Panc1 (cell line): ENCODE data around the gene STMP1. TPM values are rescaled to one million over a fixed set of nuclear protein-coding genes. Genes with fewer than 3 reads are reported as not detected.

Experiments
- ATAC-seq: fragments of 200-7000 bp; cut with Tn5 transposase; 2 replicates; pipeline ENCODE4 v1.9.1; 2020; ENCODE audit warnings: mild to moderate bottlenecking, moderate library complexity
- BruUV-seq: library from RNA; stranded (reverse); fragments of 400-500 nt; replicated peaks from 2 replicates; lab custom pipeline; 2021; lab: Mats Ljungman, UMichigan
- CTCF ChIA-PET: fragments of 300-600 bp; sonication (Branson Sonifier 250); formaldehyde crosslinking; loops from one replicate; lab custom pipeline; 2022; ENCODE audit warnings: antibody characterized with exemption; lab: Charles Lee
- POLR2A ChIA-PET: fragments of 300-600 bp; sonication (Branson Sonifier 250); formaldehyde crosslinking; loops from one replicate; lab custom pipeline; 2022; ENCODE audit warnings: antibody characterized with exemption; lab: Charles Lee
- DNase-seq: peaks from one replicate; pipeline ENCODE4 v3.0.0-alpha.2; 2010; ENCODE audit warnings: low read depth, low spot score
- H3K27ac ChIP-seq: 2 replicates; pipeline ENCODE4 v1.5.1; 2011; ENCODE audit warnings: mild to moderate bottlenecking, low read length, inconsistent platforms
- H3K27me3 ChIP-seq: fragments of 200-500 bp; sonication (Bioruptor generic); 2 replicates; pipeline ENCODE4 v1.6.0; 2014; ENCODE audit warnings: low read length, inconsistent platforms; ENCODE audit not compliant: control insufficient read depth, insufficient read depth
- H3K36me3 ChIP-seq: fragments of 200-500 bp; sonication (Bioruptor generic); 2 replicates; pipeline ENCODE4 v1.5.1; 2014; ENCODE audit warnings: inconsistent platforms, mild to moderate bottlenecking, low read length, moderate library complexity; ENCODE audit not compliant: control insufficient read depth, insufficient read depth
- H3K4me1 ChIP-seq: 2 replicates; pipeline ENCODE4 v1.5.1; 2011; ENCODE audit warnings: inconsistent platforms, mild to moderate bottlenecking, low read length, moderate library complexity; ENCODE audit not compliant: control insufficient read depth, insufficient read depth
- H3K4me3 ChIP-seq, 2 experiments: 2 replicates each; pipeline ENCODE4 v1.5.1; 2011 to 2012; ENCODE audit warnings: low read depth in 2 of 2, low read length in 2 of 2, mild to moderate bottlenecking in 2 of 2, inconsistent platforms in 1 of 2, moderate library complexity in 1 of 2
- H3K9me3 ChIP-seq: fragments of 200-500 bp; sonication (Bioruptor generic); 2 replicates; pipeline ENCODE4 v1.5.1; 2014; ENCODE audit warnings: low read depth, mild to moderate bottlenecking, inconsistent platforms, low read length, moderate library complexity; ENCODE audit not compliant: control insufficient read depth, insufficient read depth
- CTCF ChIP-seq: fragments of 450-650 bp; IDR thresholded peaks from 2 replicates; pipeline ENCODE4 v1.5.1; 2017; ENCODE audit warnings: mild to moderate bottlenecking
- REST ChIP-seq, 2 experiments: IDR thresholded peaks; 2 replicates each; pipeline ENCODE4 v1.6.1; 2011 to 2012; ENCODE audit warnings: low read depth in 2 of 2, control low read depth in 1 of 2, low read length in 1 of 2, mild to moderate bottlenecking in 1 of 2, moderate library complexity in 1 of 2; ENCODE audit not compliant: insufficient read depth in 1 of 2
- TCF7L2 ChIP-seq: IDR thresholded peaks from 2 replicates; pipeline ENCODE4 v1.6.1; 2011; ENCODE audit warnings: mild to moderate bottlenecking, low read depth, low read length, inconsistent platforms
- in situ Hi-C: cut with HindIII; loops from 2 replicates; pipeline ENCODE4 v1.10.0; 2016; ENCODE audit warnings: low sequenced_read_pairs, low pct_unique_long_range_greater_than_20kb
- intact Hi-C: fragments of 100-400 bp; cut with micrococcal nuclease; formaldehyde crosslinking; loops from one replicate; pipeline ENCODE4 v1.10.0; 2022; ENCODE audit not compliant: unreplicated experiment
- total RNA-seq: library from RNA; stranded (reverse); gene quantifications from one replicate; pipeline ENCODE4 v1.2.1, GENCODE V29; 2021; ENCODE audit not compliant: unreplicated experiment

Gene STMP1
- total RNA-seq, 1 experiment from 2014 or later: 29.5 TPM

- no TSS peak for BruUV-seq
- Histone ChIP-seq H3K36me3 (no peaks in the 10 kb centered on the region), H3K4me3 (no peak overlapping the region), H3K27ac (no peak overlapping the region), H3K9me3 (no peaks in the 10 kb centered on the region), H3K27me3 (no peaks in the 10 kb centered on the region), H3K4me1 (peaks cover 17% of the 10 kb centered on the region; the same call in 1 of the 2 replicates)
- no peak for TF ChIP-seq REST (IDR thresholded peaks at IDR 0.05; ENCODE audit: insufficient read depth in 1 of 2, low read depth in 2 of 2, low read length in 1 of 2)
- peak; percentile 21 for TF ChIP-seq CTCF
- ATAC-seq: no peak
- ChIA-PET POLR2A (no interaction called here), CTCF (interaction anchor here (1.3 kb wide), 1 partner anchor 8 kb away, joined by 4 read pairs; no protein-coding TSS in a partner anchor)
- intact Hi-C loops: no loop called here
- no peak for DNase-seq
- in situ Hi-C loops: no loop called here
These were observed 48.8 kb downstream of the STMP1 start for GRCh38 chr7:135711139-135711469.

GRCh38 chr7:135712182-135712782 lies 50.0 kb downstream of the STMP1 start:
- intact Hi-C loops (no loop called here), in situ Hi-C loops (no loop called here)
- Histone ChIP-seq H3K27ac (no peak overlapping the region), H3K36me3 (no peaks in the 10 kb centered on the region), H3K4me3 (no peak overlapping the region), H3K27me3 (no peaks in the 10 kb centered on the region), H3K4me1 (peaks cover 20% of the 10 kb centered on the region; the same call in 1 of the 2 replicates), H3K9me3 (no peaks in the 10 kb centered on the region)
- TF ChIP-seq CTCF (peak; percentile 10; the same call in 1 of the 2 replicates), REST (IDR thresholded peaks at IDR 0.05; ENCODE audit: insufficient read depth in 1 of 2, low read depth in 2 of 2, low read length in 1 of 2) (no peak), TCF7L2 (no peak)
- ATAC-seq (no peak), DNase-seq (no peak)
- BruUV-seq: no TSS peak
- POLR2A ChIA-PET: no interaction called here
- CTCF ChIA-PET: interaction anchor here (0.6 to 0.7 kb wide), 4 partner anchors 66 to 436 kb away, joined by 4 to 10 read pairs (median 8); no protein-coding TSS in a partner anchor
